H9 (cell line): Measurements from ENCODE around the gene OR52E6. TPM values are rescaled to one million over a fixed set of nuclear protein-coding genes. Genes with fewer than 3 reads are reported as not detected.

Experiments used
- DNase-seq: peaks from one replicate; pipeline ENCODE4 v3.0.0-alpha.2; 2017
- H2AFZ ChIP-seq: one replicate; pipeline ENCODE4 v1.6.1; 2013; ENCODE audit warnings: mild to moderate bottlenecking, low read length, control low read depth, moderate library complexity
- H2AK5ac ChIP-seq: 2 replicates; pipeline ENCODE4 v1.6.1; 2013; ENCODE audit warnings: low read length, control low read depth, mixed read lengths; ENCODE audit not compliant: insufficient read length
- H2BK120ac ChIP-seq: one replicate; pipeline ENCODE4 v1.6.1; 2013; ENCODE audit warnings: low read depth, mild to moderate bottlenecking, low read length, control low read depth, inconsistent platforms; ENCODE audit not compliant: poor library complexity, severe bottlenecking
- H2BK12ac ChIP-seq: 2 replicates; pipeline ENCODE4 v1.6.1; 2013; ENCODE audit warnings: low read length, control low read depth, mixed read lengths, low read depth; ENCODE audit not compliant: insufficient read length
- H2BK15ac ChIP-seq: 2 replicates; pipeline ENCODE4 v1.6.1; 2013; ENCODE audit warnings: low read depth, low read length, control low read depth
- H2BK20ac ChIP-seq: one replicate; pipeline ENCODE4 v1.6.1; 2013; ENCODE audit warnings: low read depth, mild to moderate bottlenecking, low read length, control low read depth, inconsistent platforms; ENCODE audit not compliant: poor library complexity, severe bottlenecking
- H2BK5ac ChIP-seq: 2 replicates; pipeline ENCODE4 v1.6.1; 2013; ENCODE audit warnings: low read length, control low read depth, mixed read lengths; ENCODE audit not compliant: insufficient read length
- H3K14ac ChIP-seq: 2 replicates; pipeline ENCODE4 v1.6.1; 2013; ENCODE audit warnings: low read length, control low read depth; ENCODE audit not compliant: insufficient read depth
- H3K18ac ChIP-seq: 2 replicates; pipeline ENCODE4 v1.6.1; 2013; ENCODE audit warnings: low read depth, mild to moderate bottlenecking, mixed read lengths, low read length, control low read depth; ENCODE audit not compliant: insufficient read length
- H3K23ac ChIP-seq: 2 replicates; pipeline ENCODE4 v1.6.1; 2013; ENCODE audit warnings: low read length, control low read depth, mixed read lengths, low read depth; ENCODE audit not compliant: insufficient read length
- H3K23me2 ChIP-seq: 2 replicates; pipeline ENCODE4 v1.6.1; 2013; ENCODE audit warnings: low read depth, mild to moderate bottlenecking, mixed read lengths, low read length, control low read depth; ENCODE audit not compliant: insufficient read length, poor library complexity, severe bottlenecking
- H3K27ac ChIP-seq: 2 replicates; pipeline ENCODE4 v1.5.1; 2013; ENCODE audit warnings: low read length, control low read depth, mixed read lengths, low read depth; ENCODE audit not compliant: insufficient read length
- H3K27me3 ChIP-seq: 2 replicates; pipeline ENCODE4 v1.6.1; 2013; ENCODE audit warnings: low read length, control low read depth, inconsistent platforms; ENCODE audit not compliant: insufficient read depth
- H3K4ac ChIP-seq: 2 replicates; pipeline ENCODE4 v1.6.1; 2013; ENCODE audit warnings: low read depth, mild to moderate bottlenecking, control low read depth, inconsistent platforms, low read length, moderate library complexity
- H3K4me1 ChIP-seq: 2 replicates; pipeline ENCODE4 v1.6.1; 2013; ENCODE audit warnings: low read length, control low read depth, inconsistent platforms; ENCODE audit not compliant: insufficient read depth
- H3K4me2 ChIP-seq: 2 replicates; pipeline ENCODE4 v1.6.1; 2013; ENCODE audit warnings: low read length, control low read depth, mixed read lengths; ENCODE audit not compliant: insufficient read length, insufficient read depth
- H3K56ac ChIP-seq: 2 replicates; pipeline ENCODE4 v1.6.1; 2013; ENCODE audit warnings: low read depth, mild to moderate bottlenecking, mixed read lengths, low read length, control low read depth; ENCODE audit not compliant: insufficient read length
- H3K79me1 ChIP-seq: 2 replicates; pipeline ENCODE4 v1.6.1; 2013; ENCODE audit warnings: low read depth, mild to moderate bottlenecking, moderate library complexity, low read length, control low read depth, inconsistent platforms; ENCODE audit not compliant: insufficient read depth, poor library complexity, severe bottlenecking
- H3K79me2 ChIP-seq: 2 replicates; pipeline ENCODE4 v1.6.1; 2013; ENCODE audit warnings: low read length, control low read depth, inconsistent platforms; ENCODE audit not compliant: insufficient read depth
- H3K9ac ChIP-seq: 2 replicates; pipeline ENCODE4 v1.6.1; 2013; ENCODE audit warnings: low read length, control low read depth, mixed read lengths; ENCODE audit not compliant: insufficient read length; ENCODE audit errors: extremely low read depth
- H3K9me3 ChIP-seq: one replicate; pipeline ENCODE4 v1.6.1; 2013; ENCODE audit warnings: low read depth, low read length, inconsistent platforms; ENCODE audit not compliant: control insufficient read depth
- H3T11ph ChIP-seq: one replicate; pipeline ENCODE4 v1.6.1; 2013; ENCODE audit warnings: mild to moderate bottlenecking, low read length, control low read depth, inconsistent platforms
- H4K20me1 ChIP-seq: one replicate; pipeline ENCODE4 v1.6.1; 2013; ENCODE audit not compliant: control insufficient read depth, insufficient read length, insufficient read depth
- H4K5ac ChIP-seq: 2 replicates; pipeline ENCODE4 v1.6.1; 2013; ENCODE audit warnings: low read depth, mild to moderate bottlenecking, mixed read lengths, low read length, control low read depth; ENCODE audit not compliant: insufficient read length
- H4K8ac ChIP-seq: replicated peaks from 2 replicates; pipeline ENCODE4 v1.6.1; 2013; ENCODE audit warnings: low read length, control low read depth, mixed read lengths, low read depth; ENCODE audit not compliant: insufficient read length
- H4K91ac ChIP-seq: 2 replicates; pipeline ENCODE4 v1.6.1; 2013; ENCODE audit warnings: low read depth, mild to moderate bottlenecking, moderate library complexity, mixed read lengths, low read length, control low read depth; ENCODE audit not compliant: insufficient read length
- H3K27ac Mint-ChIP-seq, 3 experiments: 2 replicates in 2 of 3; 3 replicates in 1 of 3; pipeline ENCODE4 v1.8.0; 2020 to 2021; ENCODE audit warnings: mixed read lengths in 3 of 3, mild to moderate bottlenecking in 1 of 3, moderate library complexity in 1 of 3
- H3K27me3 Mint-ChIP-seq: 2 replicates; pipeline ENCODE4 v1.8.0; 2021; ENCODE audit warnings: low read depth, mild to moderate bottlenecking, moderate library complexity, mixed read lengths
- H3K36me3 Mint-ChIP-seq, 3 experiments: 2 replicates in 2 of 3; 3 replicates in 1 of 3; pipeline ENCODE4 v1.8.0; 2020 to 2021; ENCODE audit warnings: low read depth in 3 of 3, mixed read lengths in 3 of 3; ENCODE audit not compliant: insufficient read depth in 1 of 3
- H3K4me1 Mint-ChIP-seq, 2 experiments: 2 replicates each; pipeline ENCODE4 v1.8.0; 2020; ENCODE audit warnings: mixed read lengths in 2 of 2
- H3K4me3 Mint-ChIP-seq, 2 experiments: 2 replicates in 1 of 2; 3 replicates in 1 of 2; pipeline ENCODE4 v1.8.0; 2020 to 2021; ENCODE audit warnings: mild to moderate bottlenecking in 2 of 2, mixed read lengths in 2 of 2, moderate library complexity in 1 of 2
- H3K9me3 Mint-ChIP-seq, 2 experiments: 2 replicates in 1 of 2; 3 replicates in 1 of 2; pipeline ENCODE4 v1.8.0; 2020; ENCODE audit warnings: mild to moderate bottlenecking in 2 of 2, mixed read lengths in 2 of 2, moderate library complexity in 1 of 2
- CTCF ChIP-seq: fragments of 200-600 bp; sonication (generic); conservative IDR thresholded peaks from 3 replicates; pipeline ENCODE4 v1.8.0; 2021; ENCODE audit warnings: antibody characterized with exemption, mild to moderate bottlenecking
- WGBS: extraction: QIAGEN DNeasy Blood & Tissue Kit; methylation state at CpG from one replicate; pipeline ENCODE4 v1.1.7; 2013; ENCODE audit warnings: missing lambda C conversion rate, low lambda C conversion rate, mixed read lengths; ENCODE audit not compliant: insufficient read length; ENCODE audit errors: extremely low coverage; 5-methylcytosine and 5-hydroxymethylcytosine counted together
- total RNA-seq: library from RNA; stranded (reverse); gene quantifications from 2 replicates; pipeline ENCODE4 v1.2.1, GENCODE V29; 2021

The OR52E6 gene
- total RNA-seq, 1 experiment from 2014 or later: not detected

- no peak overlapping the region for H3K23ac ChIP-seq
- peaks cover 7 to 12% of the 10 kb centered on the region in 2 experiments; a peak in 3 of 5 replicates for H3K9me3 Mint-ChIP-seq
- no peak overlapping the region for H3K27ac Mint-ChIP-seq
- no CpG with 5 or more reads among the region's 5 CpGs for WGBS
- H3K36me3 Mint-ChIP-seq: peaks cover 0 to 6% (median 2%) of the 10 kb centered on the region in 3 experiments; a peak in 3 of 7 replicates
- no peak overlapping the region for H3K4ac ChIP-seq
- H3K4me3 Mint-ChIP-seq: no peak overlapping the region
- no peak overlapping the region for H3K4me2 ChIP-seq
- H3K27ac ChIP-seq: no peak overlapping the region
- H3K4me1 Mint-ChIP-seq: peaks cover 13 to 14% of the 10 kb centered on the region in 2 experiments
- H3K79me2 ChIP-seq: no peaks in the 10 kb centered on the region
- H3K27me3 ChIP-seq: no peaks in the 10 kb centered on the region
- peaks cover 2% of the 10 kb centered on the region; the same call in 1 of the 2 replicates for H3K27me3 Mint-ChIP-seq
- no peak overlapping the region for H3T11ph ChIP-seq
- H2AFZ ChIP-seq: no peak overlapping the region
- H2BK15ac ChIP-seq: no peak overlapping the region
- H2BK5ac ChIP-seq: no peak overlapping the region
- no peak overlapping the region for H3K18ac ChIP-seq
- H3K4me1 ChIP-seq: no peaks in the 10 kb centered on the region
- no peak overlapping the region for H3K9ac ChIP-seq
- no peak overlapping the region for H2BK120ac ChIP-seq
- no peak overlapping the region for H4K91ac ChIP-seq
- no peak overlapping the region for H4K5ac ChIP-seq
- no peak overlapping the region for H2AK5ac ChIP-seq
- TF ChIP-seq CTCF: no peak
- no peak overlapping the region for H4K8ac ChIP-seq
- H3K14ac ChIP-seq: no peak overlapping the region
- H2BK12ac ChIP-seq: no peak overlapping the region
- H4K20me1 ChIP-seq: no peaks in the 10 kb centered on the region
- no peaks in the 10 kb centered on the region for H3K9me3 ChIP-seq
- no peaks in the 10 kb centered on the region for H3K23me2 ChIP-seq
- H3K56ac ChIP-seq: no peak overlapping the region
- H3K79me1 ChIP-seq: no peaks in the 10 kb centered on the region
- H2BK20ac ChIP-seq: no peak overlapping the region
- DNase-seq: no peak
Measured at GRCh38 chr11:5803982-5804381, 37.7 kb downstream of the OR52E6 start.
